OCI-LY7 (cell line): ENCODE results near the gene RAB3IL1.

Experiments used
- CTCF ChIP-seq: fragments of 200-600 bp; sonication (generic); conservative IDR thresholded peaks from 2 replicates; pipeline ENCODE4 v1.5.1; 2014; ENCODE audit warnings: mild to moderate bottlenecking, antibody characterized with exemption, low read length, moderate library complexity, mixed read lengths
- EZH2phosphoT487 ChIP-seq: fragments of 200-600 bp; sonication (generic); IDR thresholded peaks from 2 replicates; pipeline ENCODE4 v1.6.1; 2018; ENCODE audit warnings: low read depth, borderline replicate concordance, mild to moderate bottlenecking, mixed run types, antibody characterized with exemption, low read length, moderate library complexity, mixed read lengths

GRCh38 chr11:61959114-61959513, 41.7 kb upstream of the RAB3IL1 start:
- TF ChIP-seq CTCF (no peak), EZH2phosphoT487 (no peak)
